Mononuclear cell (primary cell): ENCODE data around the gene HORMAD1. TPM values are rescaled to one million over a fixed set of nuclear protein-coding genes. Genes with fewer than 3 reads are reported as not detected.
"Not testable (repeated sequence)": the region's sequence is repeated elsewhere in the genome, so short reads cannot be mapped to it uniquely, and the experiment has no call there.

Experiments used
- H3K27me3 ChIP-seq: 2 replicates; pipeline ENCODE4 v1.6.0; 2011; ENCODE audit warnings: low read length, control low read depth; ENCODE audit not compliant: insufficient read depth
- H3K4me1 ChIP-seq: 2 replicates; pipeline ENCODE4 v1.5.1; 2011; ENCODE audit warnings: mild to moderate bottlenecking, low read length, control low read depth; ENCODE audit not compliant: insufficient read depth
- H3K4me3 ChIP-seq: 2 replicates; pipeline ENCODE4 v1.5.1; 2011; ENCODE audit warnings: mild to moderate bottlenecking, low read length, moderate library complexity
- H3K9me3 ChIP-seq: 2 replicates; pipeline ENCODE4 v1.5.1; 2011; ENCODE audit warnings: low read depth, mild to moderate bottlenecking, control low read depth, low read length
- total RNA-seq: library from RNA; depleted of rRNA; stranded (reverse); fragments of >200 nt; gene quantifications from one replicate; pipeline ENCODE4 v1.2.3, GENCODE V29; 2012

Gene HORMAD1
- total RNA-seq, 1 donor = 3.3 TPM

DNA sequence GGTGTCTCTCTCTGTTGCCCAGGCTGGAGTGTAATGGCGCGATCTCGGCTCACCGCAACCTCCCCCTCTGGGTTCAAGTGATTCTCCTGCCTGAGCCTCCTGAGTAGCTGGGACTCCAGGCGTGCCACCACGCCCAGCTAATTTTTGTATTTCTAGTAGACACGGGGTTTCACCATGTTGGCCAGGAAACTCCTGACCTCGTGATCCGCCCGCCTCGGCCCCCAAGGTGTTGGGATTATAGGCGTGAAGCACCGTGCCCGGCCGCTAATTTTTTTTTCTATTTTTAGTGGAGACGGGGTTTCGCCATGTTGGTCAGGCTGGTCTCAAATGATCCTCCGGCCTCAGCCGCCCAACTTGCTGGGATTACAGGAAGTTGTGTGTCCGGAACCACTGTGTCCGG is 597 bp downstream of the HORMAD1 start:
- H3K4me1 ChIP-seq = no peaks in the 10 kb centered on the region
- no peak overlapping the region for H3K4me3 ChIP-seq
- H3K9me3 ChIP-seq = no peaks in the 10 kb centered on the region
- no peaks in the 10 kb centered on the region for H3K27me3 ChIP-seq

DNA sequence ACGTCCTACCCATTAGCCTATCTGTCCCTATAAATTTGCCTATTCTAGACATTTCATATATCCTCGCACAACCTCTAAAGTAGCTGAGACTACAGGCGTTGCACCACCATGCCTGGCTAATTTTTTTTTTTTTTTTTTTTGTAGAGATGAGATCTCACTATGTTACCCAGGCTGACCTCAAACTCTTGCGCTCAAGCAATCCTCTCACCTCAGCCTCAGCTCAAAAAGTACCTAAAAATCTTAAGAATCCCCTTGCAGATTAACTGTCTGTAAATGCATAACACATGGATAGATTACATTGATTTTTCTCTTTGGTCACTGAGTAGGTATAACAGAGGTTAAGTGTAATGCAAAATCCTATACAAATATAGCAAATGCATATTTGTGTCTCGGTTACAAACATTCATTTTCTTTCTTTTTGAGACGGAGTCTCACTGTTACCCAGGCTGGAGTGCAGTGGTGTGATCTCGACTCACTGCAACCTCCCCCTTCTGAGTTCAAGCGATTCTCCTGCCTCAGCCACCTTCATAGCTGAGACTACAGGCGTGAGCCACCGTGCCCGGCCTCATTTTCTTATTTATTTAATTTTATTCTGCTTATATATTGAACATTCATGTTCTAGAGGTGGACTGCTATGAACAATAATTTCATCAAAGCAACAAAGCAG is 2.3 kb downstream of the HORMAD1 start:
- H3K9me3 ChIP-seq = no peaks in the 10 kb centered on the region
- H3K4me3 ChIP-seq = no peak overlapping the region
- no peaks in the 10 kb centered on the region for H3K4me1 ChIP-seq
- H3K27me3 ChIP-seq = no peaks in the 10 kb centered on the region

DNA sequence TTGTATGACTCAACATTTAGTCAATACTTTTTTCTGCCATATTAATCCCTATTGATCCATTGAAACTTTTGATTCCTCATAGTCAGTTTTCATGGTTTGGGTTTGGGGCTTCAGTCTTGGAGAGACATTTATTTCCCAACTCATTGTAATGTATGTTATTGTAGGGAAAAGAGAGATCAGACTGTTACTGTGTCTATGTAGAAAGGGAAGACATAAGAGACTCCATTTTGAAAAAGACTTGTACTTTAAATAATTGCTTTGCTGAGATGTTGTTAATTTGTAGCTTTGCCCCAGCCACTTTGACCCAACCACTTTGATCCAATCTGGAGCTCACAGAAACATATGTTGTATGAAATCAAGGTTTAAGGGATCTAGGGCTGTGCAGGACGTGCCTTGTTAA is 11.7 kb downstream of the HORMAD1 start:
- not testable (repeated sequence) for H3K27me3 ChIP-seq, H3K4me1 ChIP-seq, H3K4me3 ChIP-seq, H3K9me3 ChIP-seq

DNA sequence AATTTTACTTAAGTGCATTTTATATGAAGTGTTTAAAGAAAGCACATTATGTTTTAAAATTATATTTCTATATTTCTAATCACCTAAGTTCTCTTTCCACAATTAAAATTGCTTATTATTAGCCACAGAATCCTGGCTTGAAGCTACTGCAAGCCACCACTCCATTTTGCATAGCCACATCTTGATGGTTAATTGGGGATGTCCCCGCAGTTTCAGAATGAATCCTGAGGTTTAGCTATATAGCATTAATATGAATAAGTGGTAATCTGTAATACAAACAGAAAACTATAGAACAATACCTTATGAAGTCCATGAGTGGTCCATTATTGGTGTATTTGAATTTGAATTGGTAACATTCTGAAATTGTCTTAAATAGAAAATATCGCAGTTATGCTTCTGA is 12.1 kb downstream of the HORMAD1 start:
- Histone ChIP-seq H3K4me1 (no peaks in the 10 kb centered on the region), H3K27me3 (no peaks in the 10 kb centered on the region), H3K4me3 (no peak overlapping the region), H3K9me3 (no peaks in the 10 kb centered on the region)

DNA sequence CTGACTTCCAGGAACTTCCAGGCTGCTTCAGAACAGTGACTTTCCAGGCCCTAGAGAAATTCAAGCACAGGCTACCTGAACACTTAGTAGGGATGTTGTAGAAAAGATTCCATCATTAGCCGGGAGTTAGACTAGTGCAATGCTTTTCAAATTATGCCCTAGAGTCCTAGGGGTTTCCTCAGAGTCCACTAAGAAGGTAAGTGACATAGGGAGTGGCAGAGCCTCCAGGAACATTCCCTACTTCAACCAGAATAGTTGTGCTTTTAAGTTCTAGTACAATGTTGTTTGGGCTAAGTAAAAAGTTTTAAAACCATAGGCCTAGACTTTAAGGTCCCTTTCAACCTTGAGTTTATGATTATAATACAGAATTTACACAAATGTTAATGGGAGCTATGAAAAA is 14.6 kb downstream of the HORMAD1 start:
- no peak overlapping the region for H3K4me3 ChIP-seq
- no peaks in the 10 kb centered on the region for H3K9me3 ChIP-seq
- no peaks in the 10 kb centered on the region for H3K27me3 ChIP-seq
- H3K4me1 ChIP-seq = no peaks in the 10 kb centered on the region

DNA sequence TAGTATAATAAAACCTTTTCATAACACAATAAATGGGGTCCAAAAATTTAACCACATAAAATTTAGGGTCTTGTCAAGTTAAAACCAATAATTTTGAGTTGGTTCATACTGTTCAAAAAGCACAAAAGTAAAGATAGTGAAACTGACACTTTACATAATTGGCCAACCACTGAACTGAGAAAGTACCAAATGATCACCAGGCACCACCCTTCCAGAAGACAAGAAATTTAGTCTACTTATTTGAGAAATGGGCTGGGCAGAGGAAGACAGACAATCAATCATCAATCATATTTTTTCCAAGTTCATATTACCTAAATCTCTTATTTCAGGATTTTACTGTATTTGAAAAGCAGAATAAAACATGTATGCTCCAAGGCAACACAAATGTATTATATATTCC is 17.3 kb downstream of the HORMAD1 start:
- no peaks in the 10 kb centered on the region for H3K9me3 ChIP-seq
- H3K4me1 ChIP-seq = no peaks in the 10 kb centered on the region
- H3K27me3 ChIP-seq = no peaks in the 10 kb centered on the region
- H3K4me3 ChIP-seq = no peak overlapping the region

DNA sequence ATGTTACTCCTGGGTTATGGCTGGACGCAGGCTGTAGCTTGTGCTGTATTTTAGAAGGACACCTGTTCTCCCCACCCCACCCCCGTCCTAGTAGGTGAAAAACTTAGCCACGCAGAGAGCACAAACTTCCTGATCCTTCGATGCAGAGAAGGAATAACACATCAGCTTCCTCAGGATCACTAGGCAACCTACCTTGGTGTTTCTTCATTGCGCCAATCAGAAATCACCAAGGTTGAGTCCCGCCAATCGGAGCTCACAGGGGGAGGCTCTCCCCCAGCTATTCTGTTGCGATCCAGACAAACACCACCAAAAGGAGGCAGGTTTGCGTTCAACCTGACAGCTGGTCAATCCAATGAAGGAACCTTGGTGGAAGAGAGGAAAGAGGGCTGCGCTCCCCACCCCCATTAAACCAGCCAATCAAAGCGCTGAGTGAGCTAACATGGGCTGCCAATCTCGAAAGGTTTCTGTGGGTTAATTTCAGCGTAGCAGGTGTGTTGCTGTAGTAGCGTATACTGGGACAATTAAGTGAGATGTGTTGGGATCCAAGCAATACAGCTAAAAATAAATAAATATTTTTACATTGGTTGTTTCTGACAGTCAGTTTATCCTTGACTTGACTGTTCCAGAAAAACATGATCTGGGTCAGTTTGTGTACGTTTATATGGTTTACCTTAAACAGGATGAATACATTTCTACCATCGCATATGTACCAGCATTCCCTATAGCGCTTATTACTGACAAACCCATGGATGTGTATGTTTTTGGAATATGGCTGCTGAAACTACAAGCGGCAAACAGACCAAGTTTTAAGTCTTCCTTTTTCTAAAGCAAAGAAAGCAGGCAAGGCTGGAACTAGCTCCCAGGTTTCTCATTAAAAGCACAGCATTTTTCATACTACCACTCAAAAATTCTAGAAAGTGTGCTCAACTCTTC is 23.4 kb downstream of the HORMAD1 start, which contains the start of gene GOLPH3L:
TSS of gene GOLPH3L (minus strand) at position 160 of the 933 bp plus-strand sequence. CDS start 2,316 bp downstream, outside the sequence.
- H3K9me3 ChIP-seq = no peaks in the 10 kb centered on the region
- no peaks in the 10 kb centered on the region for H3K27me3 ChIP-seq
- peaks cover 10% of the 10 kb centered on the region for H3K4me1 ChIP-seq
- H3K4me3 ChIP-seq = peak within 1 kb of the TSS; percentile 75

DNA sequence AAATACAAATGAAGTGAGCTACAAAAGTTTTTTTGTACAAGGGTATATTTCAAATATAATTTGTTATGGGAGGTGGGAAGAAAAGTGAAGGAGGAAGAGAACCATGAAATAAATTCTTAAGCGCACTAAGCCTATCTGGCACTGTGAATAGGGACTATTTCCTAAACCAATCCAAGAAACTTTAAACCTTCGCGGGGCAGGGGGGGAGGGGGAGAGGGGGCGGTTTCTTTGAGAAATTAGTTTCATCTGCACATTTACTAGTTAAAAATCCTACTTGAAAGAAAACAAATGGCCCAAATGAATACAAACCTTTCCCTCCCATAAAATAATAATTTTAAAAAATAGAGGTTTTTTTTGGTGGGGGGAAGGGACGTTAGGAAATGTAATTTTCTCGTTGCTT is 24.1 kb downstream of the HORMAD1 start:
- Histone ChIP-seq H3K27me3 (no peaks in the 10 kb centered on the region), H3K4me3 (peak overlapping the region; percentile 75), H3K4me1 (peaks cover 10% of the 10 kb centered on the region), H3K9me3 (no peaks in the 10 kb centered on the region)

DNA sequence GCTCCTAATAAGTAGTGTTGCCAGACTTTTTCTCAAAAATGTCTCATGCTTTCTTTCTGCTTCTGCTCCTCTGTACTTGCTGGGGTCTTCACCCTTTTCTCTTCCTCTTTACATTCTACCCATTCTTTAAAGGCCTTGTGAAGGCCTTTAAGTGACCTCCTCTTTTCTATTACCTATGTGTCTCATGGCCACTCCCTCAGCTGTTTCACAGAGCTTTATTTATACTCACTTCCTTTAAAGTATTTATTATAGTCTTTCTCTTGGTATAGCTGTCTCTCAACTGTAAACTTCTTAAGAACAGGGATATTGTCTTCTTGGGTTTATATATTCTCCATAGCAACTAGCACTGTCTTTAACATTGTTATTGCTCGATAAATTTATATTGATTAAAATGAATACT is 24.5 kb downstream of the HORMAD1 start:
- Histone ChIP-seq H3K4me1 (peaks cover 10% of the 10 kb centered on the region), H3K9me3 (no peaks in the 10 kb centered on the region), H3K27me3 (no peaks in the 10 kb centered on the region), H3K4me3 (no peak overlapping the region)

DNA sequence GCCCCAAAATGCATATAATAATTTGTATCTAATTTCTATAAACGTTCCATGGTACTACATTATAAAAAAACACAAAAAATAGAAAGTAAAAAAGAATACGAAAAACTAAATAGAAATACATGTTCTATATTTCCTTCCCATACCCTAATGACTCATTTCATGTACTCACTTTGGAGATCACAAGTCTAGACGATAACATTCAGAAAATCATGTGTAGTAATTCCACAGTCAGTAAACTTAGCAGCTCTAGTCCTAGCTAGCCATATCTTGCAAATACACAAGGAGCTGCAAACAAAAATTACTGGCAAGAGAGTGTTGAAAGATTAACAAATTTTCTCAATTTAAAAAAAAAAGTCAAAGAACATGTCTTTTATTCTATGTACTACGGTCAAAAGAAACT is 25.1 kb downstream of the HORMAD1 start:
- Histone ChIP-seq H3K9me3 (no peaks in the 10 kb centered on the region), H3K4me1 (peaks cover 10% of the 10 kb centered on the region), H3K4me3 (no peak overlapping the region), H3K27me3 (no peaks in the 10 kb centered on the region)

DNA sequence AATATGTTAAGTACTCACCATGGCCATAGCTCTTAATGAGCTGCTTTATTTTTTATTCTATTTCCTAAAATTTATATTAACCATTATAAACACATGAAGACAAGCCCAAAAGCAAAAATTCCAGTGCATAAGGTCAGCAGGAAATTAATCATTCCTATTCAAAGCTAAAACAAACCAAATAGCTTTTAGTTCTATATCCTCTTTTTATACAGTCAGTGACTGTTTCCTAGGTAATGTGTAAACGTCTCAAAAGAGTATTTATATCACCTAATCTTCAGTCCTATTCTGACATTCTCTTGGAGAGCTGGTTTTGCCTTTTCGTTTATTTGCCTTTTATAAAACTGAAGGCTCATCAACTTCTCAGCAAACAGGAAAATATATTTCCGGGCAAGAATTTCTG is 28.0 kb downstream of the HORMAD1 start:
- Histone ChIP-seq H3K27me3 (no peaks in the 10 kb centered on the region), H3K4me3 (no peak overlapping the region), H3K9me3 (no peaks in the 10 kb centered on the region), H3K4me1 (peaks cover 9% of the 10 kb centered on the region)

DNA sequence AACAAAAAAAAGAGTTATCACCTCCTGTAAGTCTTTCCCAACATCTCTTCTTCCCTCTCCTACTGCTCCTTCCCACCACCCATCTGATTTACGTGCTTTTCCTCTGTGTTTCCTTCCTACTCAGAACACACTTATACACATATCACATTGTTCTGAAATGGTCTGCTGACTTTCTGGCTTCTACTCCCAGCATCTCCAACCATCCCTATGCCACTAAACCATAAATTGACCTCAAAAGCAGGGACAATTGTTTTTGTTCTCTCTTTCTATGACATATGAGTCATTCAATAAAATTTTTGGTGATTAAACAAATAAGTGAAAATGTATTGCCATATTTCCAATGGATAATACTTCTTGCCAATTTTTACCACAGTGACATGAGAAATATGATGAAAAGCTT is 31.9 kb downstream of the HORMAD1 start:
- Histone ChIP-seq H3K9me3 (no peaks in the 10 kb centered on the region), H3K4me1 (peaks cover 8% of the 10 kb centered on the region), H3K27me3 (no peaks in the 10 kb centered on the region), H3K4me3 (no peak overlapping the region)

DNA sequence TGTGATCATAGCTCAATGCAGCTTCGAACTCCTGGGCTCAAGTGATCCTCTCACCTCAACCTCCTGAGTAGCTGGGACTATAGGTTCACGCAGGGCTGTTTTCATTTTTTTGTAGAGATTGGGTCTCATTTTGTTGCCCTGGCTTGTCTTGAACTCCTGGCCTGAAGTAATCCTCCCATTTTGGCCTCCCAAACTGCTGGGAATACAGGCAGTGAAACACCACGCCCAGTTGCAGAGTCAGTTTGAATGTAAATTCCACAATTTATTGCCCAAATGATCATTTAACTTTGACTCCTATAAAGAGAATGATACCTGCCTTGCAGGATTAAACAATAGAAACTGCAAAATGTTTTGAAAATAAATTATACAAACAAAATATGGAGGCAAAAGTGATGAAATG is 34.4 kb downstream of the HORMAD1 start:
- Histone ChIP-seq H3K27me3 (no peaks in the 10 kb centered on the region), H3K9me3 (no peaks in the 10 kb centered on the region)

DNA sequence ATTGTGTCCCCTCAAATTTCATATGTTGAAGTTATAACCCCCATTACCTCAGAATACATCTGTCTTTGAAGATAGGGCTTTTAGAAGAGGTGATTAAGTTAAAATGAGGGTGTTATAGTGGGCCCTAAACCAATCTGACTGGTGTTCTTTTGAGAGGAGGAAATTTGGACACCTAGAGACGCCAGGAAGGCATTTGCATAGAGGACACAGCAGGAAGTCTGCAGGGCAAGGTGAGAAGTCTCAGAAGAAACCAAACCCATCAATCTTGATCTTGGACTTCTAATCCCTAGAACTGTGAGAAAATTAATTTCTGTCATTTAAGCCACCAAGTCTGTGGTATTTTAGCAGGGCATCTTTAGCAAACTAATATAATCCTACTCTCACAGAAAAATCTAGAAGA is 36.8 kb downstream of the HORMAD1 start:
- Histone ChIP-seq H3K4me1 (peaks cover 8% of the 10 kb centered on the region), H3K9me3 (no peaks in the 10 kb centered on the region), H3K4me3 (no peak overlapping the region), H3K27me3 (no peaks in the 10 kb centered on the region)

More for the DNA sequence above, 34.4 kb downstream of the HORMAD1 start:
- Histone ChIP-seq H3K4me3 (no peak overlapping the region), H3K4me1 (peaks cover 8% of the 10 kb centered on the region)

DNA sequence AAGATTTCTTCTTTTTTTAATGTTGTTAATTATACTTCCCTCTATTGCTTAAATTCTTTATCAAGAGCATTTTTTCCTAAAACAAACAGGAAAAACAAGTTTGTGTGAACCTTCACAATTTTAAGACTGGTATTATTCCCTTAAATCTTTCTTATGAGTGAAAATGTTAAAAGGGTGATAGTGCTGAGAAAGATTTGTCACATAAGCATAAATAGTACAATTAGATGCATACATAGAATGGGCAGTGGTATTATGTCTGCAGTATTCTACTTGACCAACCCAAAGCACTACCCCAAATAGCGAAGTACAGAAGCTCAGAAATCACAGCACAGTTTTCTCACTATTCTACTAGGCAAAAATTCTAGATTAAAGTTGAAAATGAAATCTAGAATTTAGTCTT is 41.7 kb downstream of the HORMAD1 start:
- no peak overlapping the region for H3K4me3 ChIP-seq
- no peaks in the 10 kb centered on the region for H3K9me3 ChIP-seq
- H3K4me1 ChIP-seq = peaks cover 1% of the 10 kb centered on the region
- H3K27me3 ChIP-seq = no peaks in the 10 kb centered on the region
